ENCODE data around the gene SERPINI2.
"Not testable (repeated sequence)": the region's sequence is repeated elsewhere in the genome, so short reads cannot be mapped to it uniquely, and the experiment has no call there.

SERPINI2 gene

GRCh38 chr3:167469381-167469780 is 4.5 kb downstream of the SERPINI2 start:
- no peak overlapping the region for H3K27ac Mint-ChIP-seq
- no peaks in the 10 kb centered on the region for H3K4me1 Mint-ChIP-seq (ENCODE audit: low read depth)
- no peak overlapping the region for H3K4me3 Mint-ChIP-seq
- H3K27me3 Mint-ChIP-seq (ENCODE audit: low read depth) = no peaks in the 10 kb centered on the region
- no peaks in the 10 kb centered on the region for H3K9me3 Mint-ChIP-seq
- no peaks in the 10 kb centered on the region for H3K36me3 Mint-ChIP-seq (ENCODE audit: low read depth)

- Mint-ChIP-seq H3K27ac (no peak overlapping the region), H3K27me3 (ENCODE audit: low read depth) (no peaks in the 10 kb centered on the region), H3K36me3 (ENCODE audit: low read depth) (no peaks in the 10 kb centered on the region), H3K4me3 (no peak overlapping the region), H3K4me1 (ENCODE audit: low read depth) (no peaks in the 10 kb centered on the region), H3K9me3 (no peaks in the 10 kb centered on the region)
Measured at GRCh38 chr3:167467848-167468611, 5.8 kb downstream of the SERPINI2 start.

GRCh38 chr3:167466966-167467365 is 6.9 kb downstream of the SERPINI2 start:
- Mint-ChIP-seq H3K27me3 (ENCODE audit: low read depth) (no peaks in the 10 kb centered on the region), H3K4me3 (no peak overlapping the region), H3K4me1 (ENCODE audit: low read depth) (no peaks in the 10 kb centered on the region), H3K27ac (no peak overlapping the region), H3K9me3 (no peaks in the 10 kb centered on the region), H3K36me3 (ENCODE audit: low read depth) (no peaks in the 10 kb centered on the region)

GRCh38 chr3:167456157-167456799 is 17.6 kb downstream of the SERPINI2 start:
- H3K4me1 Mint-ChIP-seq (ENCODE audit: low read depth) = no peaks in the 10 kb centered on the region
- no peak overlapping the region for H3K27ac Mint-ChIP-seq

GRCh38 chr3:167453815-167454214 is 20.0 kb downstream of the SERPINI2 start:
- no peak overlapping the region for H3K4me3 Mint-ChIP-seq
- no peaks in the 10 kb centered on the region for H3K27me3 Mint-ChIP-seq (ENCODE audit: low read depth)
- H3K9me3 Mint-ChIP-seq = no peaks in the 10 kb centered on the region
- no peaks in the 10 kb centered on the region for H3K36me3 Mint-ChIP-seq (ENCODE audit: low read depth)
- H3K4me1 Mint-ChIP-seq (ENCODE audit: low read depth) = no peaks in the 10 kb centered on the region
- no peak overlapping the region for H3K27ac Mint-ChIP-seq

More at GRCh38 chr3:167456157-167456799, 17.6 kb downstream of the SERPINI2 start:
- H3K27me3 Mint-ChIP-seq (ENCODE audit: low read depth) = no peaks in the 10 kb centered on the region
- H3K9me3 Mint-ChIP-seq = no peaks in the 10 kb centered on the region
- no peak overlapping the region for H3K4me3 Mint-ChIP-seq
- no peaks in the 10 kb centered on the region for H3K36me3 Mint-ChIP-seq (ENCODE audit: low read depth)

- no peaks in the 10 kb centered on the region for H3K4me1 Mint-ChIP-seq (ENCODE audit: low read depth)
- H3K4me3 Mint-ChIP-seq = no peak overlapping the region
- H3K36me3 Mint-ChIP-seq (ENCODE audit: low read depth) = no peaks in the 10 kb centered on the region
- no peak overlapping the region for H3K27ac Mint-ChIP-seq
- no peaks in the 10 kb centered on the region for H3K27me3 Mint-ChIP-seq (ENCODE audit: low read depth)
- no peaks in the 10 kb centered on the region for H3K9me3 Mint-ChIP-seq
Measured at GRCh38 chr3:167451282-167451681, 22.6 kb downstream of the SERPINI2 start.

- Mint-ChIP-seq H3K27ac (no peak overlapping the region), H3K4me3 (no peak overlapping the region), H3K36me3 (ENCODE audit: low read depth) (no peaks in the 10 kb centered on the region), H3K27me3 (ENCODE audit: low read depth) (no peaks in the 10 kb centered on the region), H3K4me1 (ENCODE audit: low read depth) (no peaks in the 10 kb centered on the region), H3K9me3 (no peaks in the 10 kb centered on the region)
Measured at GRCh38 chr3:167450675-167451074, 23.2 kb downstream of the SERPINI2 start.

- H3K36me3 Mint-ChIP-seq (ENCODE audit: low read depth) = no peaks in the 10 kb centered on the region
- no peak overlapping the region for H3K27ac Mint-ChIP-seq
- no peaks in the 10 kb centered on the region for H3K27me3 Mint-ChIP-seq (ENCODE audit: low read depth)
- H3K9me3 Mint-ChIP-seq = no peaks in the 10 kb centered on the region
- no peak overlapping the region for H3K4me3 Mint-ChIP-seq
- no peaks in the 10 kb centered on the region for H3K4me1 Mint-ChIP-seq (ENCODE audit: low read depth)
Measured at GRCh38 chr3:167450195-167450594, 23.6 kb downstream of the SERPINI2 start.

- H3K4me1 Mint-ChIP-seq (ENCODE audit: low read depth) = no peaks in the 10 kb centered on the region
Measured at GRCh38 chr3:167445491-167445890, 28.4 kb downstream of the SERPINI2 start.

GRCh38 chr3:167441256-167441655 is 32.6 kb downstream of the SERPINI2 start:
- no peak overlapping the region for H3K4me3 Mint-ChIP-seq
- no peak overlapping the region for H3K27ac Mint-ChIP-seq
- no peaks in the 10 kb centered on the region for H3K36me3 Mint-ChIP-seq (ENCODE audit: low read depth)
- H3K4me1 Mint-ChIP-seq (ENCODE audit: low read depth) = no peaks in the 10 kb centered on the region
- no peaks in the 10 kb centered on the region for H3K27me3 Mint-ChIP-seq (ENCODE audit: low read depth)
- no peaks in the 10 kb centered on the region for H3K9me3 Mint-ChIP-seq

More at GRCh38 chr3:167445491-167445890, 28.4 kb downstream of the SERPINI2 start:
- no peak overlapping the region for H3K27ac Mint-ChIP-seq
- H3K9me3 Mint-ChIP-seq = no peaks in the 10 kb centered on the region
- H3K27me3 Mint-ChIP-seq (ENCODE audit: low read depth) = no peaks in the 10 kb centered on the region
- no peak overlapping the region for H3K4me3 Mint-ChIP-seq
- no peaks in the 10 kb centered on the region for H3K36me3 Mint-ChIP-seq (ENCODE audit: low read depth)

- Mint-ChIP-seq H3K4me3 (no peak overlapping the region), H3K27ac (no peak overlapping the region), H3K27me3 (ENCODE audit: low read depth) (no peaks in the 10 kb centered on the region), H3K4me1 (ENCODE audit: low read depth) (no peaks in the 10 kb centered on the region), H3K9me3 (no peaks in the 10 kb centered on the region), H3K36me3 (ENCODE audit: low read depth) (no peaks in the 10 kb centered on the region)
Measured at GRCh38 chr3:167437428-167438139, 36.3 kb downstream of the SERPINI2 start.

GRCh38 chr3:167426962-167427361 is 46.9 kb downstream of the SERPINI2 start:
- H3K36me3 Mint-ChIP-seq (ENCODE audit: low read depth); H3K9me3 Mint-ChIP-seq; H3K4me3 Mint-ChIP-seq; H3K27me3 Mint-ChIP-seq (ENCODE audit: low read depth); H3K4me1 Mint-ChIP-seq (ENCODE audit: low read depth); H3K27ac Mint-ChIP-seq: not testable (repeated sequence)

GRCh38 chr3:167422396-167422795 is 51.4 kb downstream of the SERPINI2 start:
- not testable (repeated sequence) for H3K4me1 Mint-ChIP-seq (ENCODE audit: low read depth); H3K4me3 Mint-ChIP-seq; H3K27me3 Mint-ChIP-seq (ENCODE audit: low read depth); H3K27ac Mint-ChIP-seq; H3K9me3 Mint-ChIP-seq; H3K36me3 Mint-ChIP-seq (ENCODE audit: low read depth)

GRCh38 chr3:167409611-167410010 is 64.2 kb downstream of the SERPINI2 start:
- Mint-ChIP-seq H3K27me3 (ENCODE audit: low read depth) (no peaks in the 10 kb centered on the region), H3K27ac (no peak overlapping the region), H3K4me1 (ENCODE audit: low read depth) (no peaks in the 10 kb centered on the region), H3K36me3 (ENCODE audit: low read depth) (no peaks in the 10 kb centered on the region), H3K4me3 (no peak overlapping the region), H3K9me3 (no peaks in the 10 kb centered on the region)
